ENCODE data around the gene ATL2. TPM values are rescaled to one million over a fixed set of nuclear protein-coding genes. Genes with fewer than 3 reads are reported as not detected.
"Not testable (repeated sequence)": the region's sequence is repeated elsewhere in the genome, so short reads cannot be mapped to it uniquely, and the experiment has no call there.

Gene ATL2
- total RNA-seq, 2 donors from 2014 or later: 57.6 to 58.0 TPM

GRCh38 chr2:38345323-38346038 is 31.6 kb downstream of the ATL2 start:
- intact Hi-C loops (cut with DNase I, micrococcal nuclease): no loop called here
- ATAC-seq (no peak), DNase-seq (no peak)

- DNase-seq (no peak), ATAC-seq (no peak)
- intact Hi-C loops (cut with DNase I, micrococcal nuclease): no loop called here
Observed at GRCh38 chr2:38344813-38345212, 32.3 kb downstream of the ATL2 start.

GRCh38 chr2:38343212-38343611 is 33.9 kb downstream of the ATL2 start:
- intact Hi-C loops (cut with DNase I, micrococcal nuclease): no loop called here
- no peak for DNase-seq
- no peak for ATAC-seq

- ATAC-seq: no peak
- DNase-seq: no peak
- intact Hi-C loops (cut with DNase I, micrococcal nuclease): no loop called here
Observed at GRCh38 chr2:38336621-38337020, 40.5 kb downstream of the ATL2 start.

- DNase-seq (no peak), ATAC-seq (no peak)
- intact Hi-C loops (cut with DNase I, micrococcal nuclease): no loop called here
Observed at GRCh38 chr2:38330754-38331153, 46.3 kb downstream of the ATL2 start.

GRCh38 chr2:38327580-38327979 is 49.5 kb downstream of the ATL2 start:
- intact Hi-C loops (cut with DNase I, micrococcal nuclease): loop anchor here in 1 of 2 donors (10.0 kb wide), 1 partner anchor 137 kb away; no protein-coding TSS in a partner anchor
- no peak for ATAC-seq

GRCh38 chr2:38323623-38324022 is 53.5 kb downstream of the ATL2 start:
- no peak for ATAC-seq
- intact Hi-C loops (cut with DNase I, micrococcal nuclease): loop anchor here (5.0 to 10.0 kb wide), 2 partner anchors 141 to 184 kb away; no protein-coding TSS in a partner anchor

More at GRCh38 chr2:38327580-38327979, 49.5 kb downstream of the ATL2 start:
- DNase-seq: no peak

GRCh38 chr2:38322224-38322914 is 54.7 kb downstream of the ATL2 start:
- ATAC-seq (peak; percentile 27), DNase-seq (no peak)
- intact Hi-C loops (cut with DNase I, micrococcal nuclease): loop anchor here (5.0 to 10.0 kb wide), 2 partner anchors 142 to 185 kb away; no protein-coding TSS in a partner anchor

More at GRCh38 chr2:38323623-38324022, 53.5 kb downstream of the ATL2 start:
- no peak for DNase-seq

- not testable (repeated sequence) for DNase-seq, ATAC-seq
- intact Hi-C loops (cut with DNase I, micrococcal nuclease): loop anchor here in 1 of 2 donors (5.0 to 10.0 kb wide), 2 partner anchors 188 to 416 kb away; no protein-coding TSS in a partner anchor
Observed at GRCh38 chr2:38319240-38319639, 57.8 kb downstream of the ATL2 start.

GRCh38 chr2:38317725-38318124 is 59.3 kb downstream of the ATL2 start:
- intact Hi-C loops (cut with DNase I, micrococcal nuclease): loop anchor here in 1 of 2 donors (5.0 to 10.0 kb wide), 2 partner anchors 190 to 417 kb away; no protein-coding TSS in a partner anchor
- DNase-seq (no peak), ATAC-seq (peak; percentile 60)

- intact Hi-C loops (cut with DNase I, micrococcal nuclease): loop anchor here in 1 of 2 donors (5.0 to 10.0 kb wide), 2 partner anchors 191 to 419 kb away; no protein-coding TSS in a partner anchor
- ATAC-seq (peak; percentile 64), DNase-seq (no peak)
Observed at GRCh38 chr2:38315707-38316333, 61.3 kb downstream of the ATL2 start.

GRCh38 chr2:38308821-38309220 is 68.3 kb downstream of the ATL2 start:
- ATAC-seq: no peak
- intact Hi-C loops (cut with DNase I, micrococcal nuclease): no loop called here
- no peak for DNase-seq

- ATAC-seq: no peak
Observed at GRCh38 chr2:38301969-38302702, 74.9 kb downstream of the ATL2 start.

GRCh38 chr2:38301340-38301968 is 75.6 kb downstream of the ATL2 start:
- intact Hi-C loops (cut with DNase I, micrococcal nuclease): no loop called here
- ATAC-seq (no peak), DNase-seq (no peak)

More at GRCh38 chr2:38301969-38302702, 74.9 kb downstream of the ATL2 start:
- intact Hi-C loops (cut with DNase I, micrococcal nuclease): no loop called here
- no peak for DNase-seq

- intact Hi-C loops (cut with DNase I, micrococcal nuclease): no loop called here
- no peak for ATAC-seq
- DNase-seq: no peak
Observed at GRCh38 chr2:38298539-38298938, 78.5 kb downstream of the ATL2 start.

- DNase-seq (no peak), ATAC-seq (no peak)
- intact Hi-C loops (cut with DNase I, micrococcal nuclease): no loop called here
Observed at GRCh38 chr2:38296197-38296780, 80.8 kb downstream of the ATL2 start.

GRCh38 chr2:38294597-38294996 is 82.5 kb downstream of the ATL2 start:
- ATAC-seq (no peak), DNase-seq (no peak)
- intact Hi-C loops (cut with DNase I, micrococcal nuclease): no loop called here

All from left colon (tissue), 2 donors.